HG03066 (cell line): Measurements from ENCODE around the gene THUMPD2.

Experiments used
- ATAC-seq: cut with Tn5 transposase; IDR thresholded peaks from one replicate; pipeline ENCODE4 v1.9.1; 2021; ENCODE audit warnings: low read depth; ENCODE audit not compliant: unreplicated experiment

The THUMPD2 gene

DNA sequence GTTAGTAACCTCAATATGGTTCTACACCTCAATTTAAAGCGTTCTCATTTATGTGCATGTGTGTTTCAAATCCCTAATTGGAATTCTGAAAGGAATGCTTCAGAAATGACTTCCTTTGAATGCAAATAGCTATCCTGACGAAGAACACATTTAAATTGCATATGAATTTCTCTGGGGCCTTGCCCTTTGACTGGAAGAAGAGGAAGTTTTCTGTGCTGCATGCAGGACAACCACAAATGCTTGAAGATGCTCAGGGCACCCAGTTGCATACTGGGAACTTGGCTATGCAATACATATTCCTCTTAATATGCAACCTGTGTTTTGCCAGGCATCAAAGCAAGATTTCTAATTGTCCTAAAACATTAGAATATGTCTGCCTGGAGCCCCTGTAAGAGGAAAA, 58.1 kb downstream of the THUMPD2 start:
- no peak for ATAC-seq

DNA sequence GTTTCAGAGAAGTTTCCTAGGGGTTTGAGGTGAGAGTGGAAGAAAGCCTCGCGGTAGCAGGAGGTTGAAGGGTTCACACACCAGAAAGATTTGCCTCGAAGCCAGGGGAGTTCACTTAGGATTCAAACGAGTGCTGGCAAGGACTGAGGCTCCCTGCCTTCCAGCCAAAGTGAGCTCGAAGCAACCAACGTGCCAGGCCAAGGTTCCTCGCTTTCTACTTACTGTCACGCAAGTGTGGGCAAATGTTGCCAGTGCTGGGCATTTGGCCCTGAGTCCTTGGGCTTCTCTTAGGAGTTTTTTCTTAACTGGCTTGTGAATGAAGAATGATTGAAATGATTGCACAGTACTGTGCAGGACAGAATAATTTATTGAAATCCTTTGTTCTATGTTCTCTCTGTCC, 59.7 kb downstream of the THUMPD2 start:
- ATAC-seq, result no peak

DNA sequence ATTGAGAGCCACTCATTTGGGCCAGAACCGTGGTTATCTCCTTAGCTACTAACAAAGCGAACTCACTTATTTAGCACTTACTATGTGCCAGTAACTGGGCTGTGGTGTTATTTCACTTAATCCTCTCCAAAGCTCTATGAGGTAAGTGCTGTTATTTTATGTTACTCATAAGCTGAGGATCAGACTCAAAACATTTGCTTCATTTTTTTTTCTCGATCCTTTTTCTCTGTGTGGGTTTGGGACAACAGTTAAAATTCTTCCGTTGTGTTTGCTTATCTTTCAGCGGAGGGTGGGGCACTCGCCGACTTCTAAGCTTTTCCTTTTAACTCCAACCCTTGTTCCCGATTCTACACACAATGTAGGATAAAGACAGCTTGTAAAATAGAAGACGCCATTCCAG, 60.6 kb downstream of the THUMPD2 start:
- ATAC-seq, result no peak

DNA sequence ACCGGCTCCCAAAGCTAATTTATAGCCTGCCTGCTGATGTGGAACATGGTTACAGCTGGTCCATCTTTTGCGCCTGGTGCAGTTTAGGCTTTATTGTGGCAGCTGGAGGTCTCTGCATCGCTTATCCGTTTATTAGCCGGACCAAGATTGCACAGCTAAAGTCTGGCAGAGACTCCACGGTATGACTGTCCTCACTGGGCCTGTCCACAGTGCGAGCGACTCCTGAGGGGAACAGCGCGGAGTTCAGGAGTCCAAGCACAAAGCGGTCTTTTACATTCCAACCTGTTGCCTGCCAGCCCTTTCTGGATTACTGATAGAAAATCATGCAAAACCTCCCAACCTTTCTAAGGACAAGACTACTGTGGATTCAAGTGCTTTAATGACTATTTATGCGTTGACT, 62.0 kb downstream of the THUMPD2 start:
- no peak for ATAC-seq

DNA sequence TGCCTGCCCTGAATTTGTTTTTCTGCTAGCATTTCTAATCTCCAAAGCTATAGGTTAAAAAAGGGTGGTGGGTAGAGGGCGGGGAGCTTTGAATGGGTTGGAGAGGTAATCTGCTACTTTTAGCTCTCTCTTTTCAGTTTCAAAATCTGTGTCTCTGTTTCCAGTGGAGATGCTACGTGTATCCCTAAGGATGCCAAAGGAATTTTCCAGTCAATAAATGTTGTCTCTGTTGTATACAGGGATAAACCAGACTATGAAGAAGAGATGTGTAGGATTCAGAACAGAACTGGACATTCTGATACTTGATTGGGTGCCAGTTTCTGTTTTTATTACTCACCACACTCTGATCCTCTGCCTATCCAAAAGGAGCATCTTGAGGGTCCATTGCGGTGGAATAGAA, 63.2 kb downstream of the THUMPD2 start:
- ATAC-seq, result no peak

- no peak for ATAC-seq
Measured at GRCh38 chr2:39715095-39715494, 64.0 kb downstream of the THUMPD2 start.

- ATAC-seq, result no peak
Measured at GRCh38 chr2:39712953-39713352, 66.1 kb downstream of the THUMPD2 start.

DNA sequence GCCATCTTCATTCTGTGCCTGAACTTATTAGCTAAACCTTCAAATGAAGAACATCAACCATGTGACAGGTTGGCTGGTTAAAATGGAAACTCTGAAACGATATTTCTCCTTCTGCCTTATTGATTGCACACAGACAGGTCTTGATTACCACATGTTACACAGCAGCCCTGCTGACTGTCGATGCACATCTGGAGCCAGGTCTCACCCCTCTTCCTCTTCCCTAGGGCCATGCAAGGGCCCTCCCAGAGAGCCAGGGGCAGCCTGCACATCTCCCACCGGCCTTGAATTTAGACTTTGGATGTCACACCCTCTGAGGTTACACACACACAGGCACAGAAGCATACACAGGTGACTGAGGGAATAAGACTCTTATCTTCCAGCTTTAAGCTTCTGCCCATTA, 68.3 kb downstream of the THUMPD2 start:
- ATAC-seq, result no peak

DNA sequence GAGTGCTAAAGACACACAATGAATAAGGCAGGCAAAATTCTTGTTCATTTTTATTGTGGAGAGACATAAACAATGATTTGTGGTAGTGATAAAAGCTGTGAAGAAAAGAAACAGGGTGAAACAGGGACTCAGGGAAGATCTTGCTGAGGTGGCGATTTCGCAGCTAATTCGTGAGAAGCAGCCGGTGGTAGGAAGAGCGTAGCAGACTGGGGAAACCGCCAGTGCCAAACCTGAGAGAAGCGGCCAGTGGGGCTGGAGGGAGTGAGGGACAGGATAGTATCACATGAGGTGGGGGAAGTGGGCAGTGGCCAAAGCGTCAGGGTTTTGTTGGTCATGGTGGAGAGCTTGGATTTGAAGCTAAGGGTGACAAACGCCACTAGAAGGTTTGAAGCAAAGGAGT, 71.1 kb downstream of the THUMPD2 start:
- ATAC-seq, result no peak

GRCh38 chr2:39706945-39707344, 72.1 kb downstream of the THUMPD2 start:
- ATAC-seq, result no peak

- ATAC-seq, result no peak
Measured at GRCh38 chr2:39706312-39706711, 72.7 kb downstream of the THUMPD2 start.

GRCh38 chr2:39705638-39706037, 73.4 kb downstream of the THUMPD2 start:
- no peak for ATAC-seq

DNA sequence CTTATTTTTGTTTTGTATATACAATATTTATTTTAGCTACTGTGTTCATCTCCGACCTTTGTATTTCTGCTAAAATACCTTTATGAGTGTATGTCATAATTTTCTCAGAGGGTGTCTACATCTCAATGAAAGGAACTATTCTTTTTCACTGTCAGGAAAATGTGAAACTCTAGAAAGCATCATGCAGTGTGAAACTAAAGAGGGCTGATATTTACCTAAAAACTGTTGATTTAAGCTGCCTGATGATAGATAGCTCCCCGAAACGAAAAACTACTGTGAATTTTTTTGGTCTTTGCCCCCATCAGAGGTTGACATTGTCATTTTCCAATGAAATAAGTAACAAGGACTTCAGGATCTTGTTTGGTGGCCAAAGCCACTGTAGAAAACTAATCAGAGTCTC, 74.5 kb downstream of the THUMPD2 start:
- no peak for ATAC-seq

- ATAC-seq, result no peak
Measured at GRCh38 chr2:39703181-39703872, 75.7 kb downstream of the THUMPD2 start.

- no peak for ATAC-seq
Measured at GRCh38 chr2:39701137-39701536, 77.9 kb downstream of the THUMPD2 start.

DNA sequence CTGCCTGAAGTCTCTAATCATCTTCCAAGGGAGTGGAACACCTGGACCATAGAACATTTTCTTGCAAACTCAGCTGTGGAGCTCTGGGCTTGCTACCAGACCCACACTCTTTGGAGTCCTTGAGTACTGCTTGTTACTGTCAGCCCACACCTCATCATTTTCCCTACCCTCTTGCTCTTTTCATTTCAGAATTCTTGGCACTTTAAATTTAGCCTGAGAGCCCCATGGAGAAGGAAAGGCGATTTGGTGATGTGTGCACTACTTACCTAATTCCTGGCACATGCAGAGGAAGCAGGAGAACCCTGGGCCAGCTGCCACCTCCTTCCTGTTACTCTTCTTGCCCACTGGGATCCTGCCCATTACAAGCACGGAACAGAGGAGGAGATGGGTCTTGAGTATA, 81.6 kb downstream of the THUMPD2 start:
- no peak for ATAC-seq

- no peak for ATAC-seq
Measured at GRCh38 chr2:39696838-39697237, 82.2 kb downstream of the THUMPD2 start.

DNA sequence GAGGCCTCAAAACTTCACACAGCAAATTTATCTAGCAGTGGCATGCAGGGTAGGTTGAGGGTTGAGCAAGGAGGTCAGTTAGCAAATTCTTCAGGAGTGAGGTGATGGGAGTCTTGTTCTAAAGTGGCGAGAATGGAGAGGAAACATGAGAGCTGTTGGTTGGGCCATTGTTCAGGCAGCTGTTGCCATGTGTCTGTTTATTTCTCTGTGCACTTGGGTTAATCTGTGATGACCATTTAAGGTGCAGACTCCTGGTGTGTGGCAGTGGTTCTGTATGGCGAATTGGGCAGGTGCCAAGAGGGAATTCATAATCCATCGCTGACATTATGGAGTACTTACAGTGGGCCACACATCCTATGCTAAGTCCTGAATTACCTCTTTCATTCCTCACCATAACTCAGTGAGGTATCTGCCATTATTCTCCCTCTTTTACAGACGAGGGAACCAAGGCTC, 82.9 kb downstream of the THUMPD2 start:
- ATAC-seq, result no peak

DNA sequence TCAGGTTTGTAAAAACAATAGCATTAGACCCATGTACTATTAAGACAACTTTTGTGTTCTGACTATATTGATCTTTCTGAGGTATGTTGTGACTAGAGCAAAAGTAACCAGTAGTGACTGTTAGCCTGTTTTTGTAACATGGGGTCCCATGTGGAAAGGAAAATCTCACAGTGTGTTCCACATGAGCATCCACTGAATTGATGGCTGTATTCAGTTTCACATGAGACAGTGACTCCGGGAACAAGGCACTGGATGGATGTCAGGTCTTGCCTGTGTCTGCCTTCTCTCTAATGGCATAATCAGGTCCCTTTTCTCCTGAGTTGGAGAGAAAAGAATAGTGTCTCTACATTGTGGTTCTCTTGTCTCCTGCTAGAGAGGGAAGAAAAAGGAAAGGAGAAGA, 85.8 kb downstream of the THUMPD2 start:
- no peak for ATAC-seq

DNA sequence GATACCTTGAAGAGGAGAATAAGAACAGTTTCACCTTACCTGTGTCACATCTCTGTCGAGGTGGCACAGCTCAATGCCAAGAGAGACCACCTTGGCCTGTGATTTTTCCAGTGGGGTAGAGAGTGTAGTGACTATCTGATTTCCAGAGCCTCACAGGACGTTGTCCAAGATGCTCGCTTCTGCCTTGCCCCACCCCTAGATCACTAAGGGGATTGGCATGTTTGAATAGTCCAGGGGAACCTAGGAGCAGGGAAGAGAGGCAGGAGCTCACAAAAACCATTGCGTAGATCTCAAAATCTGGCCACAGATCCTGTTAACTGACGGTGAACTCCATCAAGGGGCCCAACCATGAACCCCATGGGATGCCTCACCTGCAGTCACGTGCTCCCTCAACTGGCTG, 89.2 kb downstream of the THUMPD2 start:
- no peak for ATAC-seq

- ATAC-seq, result no peak
Measured at GRCh38 chr2:39689272-39689841, 89.7 kb downstream of the THUMPD2 start.

GRCh38 chr2:39688181-39688580, 90.9 kb downstream of the THUMPD2 start:
- no peak for ATAC-seq

DNA sequence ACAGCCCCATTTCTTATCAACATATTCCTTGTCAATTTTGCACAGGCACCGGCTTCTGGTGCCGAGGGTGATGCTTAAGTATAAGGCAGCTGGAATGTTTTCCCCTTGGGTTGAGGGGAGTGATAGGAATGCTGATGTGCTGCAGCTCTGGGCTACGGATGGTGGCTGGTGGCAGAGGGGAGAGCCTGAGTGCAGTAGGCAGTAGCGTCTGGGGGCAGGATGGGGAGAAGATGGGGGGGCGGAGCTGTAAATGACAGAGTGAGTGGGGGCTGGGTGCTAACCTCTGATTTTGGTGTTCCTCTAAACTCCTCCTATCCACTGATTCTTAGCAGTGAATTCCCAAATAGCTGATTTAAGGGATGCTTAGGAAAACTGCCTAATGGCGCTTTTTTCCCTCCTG, 92.6 kb downstream of the THUMPD2 start:
- no peak for ATAC-seq
